OCI-LY3 (cell line): ENCODE measurements around the gene SYT7.

Experiments
- CTCF ChIP-seq: fragments of 200-600, 300-600 bp; sonication (generic); IDR thresholded peaks from 2 replicates; pipeline ENCODE4 v1.5.1; 2014; ENCODE audit warnings: antibody characterized with exemption, low read length, low read depth
- EZH2phosphoT487 ChIP-seq: fragments of 200-600 bp; shearing (Covaris generic); IDR thresholded peaks from 2 replicates; pipeline ENCODE4 v1.6.1; 2018; ENCODE audit warnings: antibody characterized with exemption, mixed run types, low read depth

DNA sequence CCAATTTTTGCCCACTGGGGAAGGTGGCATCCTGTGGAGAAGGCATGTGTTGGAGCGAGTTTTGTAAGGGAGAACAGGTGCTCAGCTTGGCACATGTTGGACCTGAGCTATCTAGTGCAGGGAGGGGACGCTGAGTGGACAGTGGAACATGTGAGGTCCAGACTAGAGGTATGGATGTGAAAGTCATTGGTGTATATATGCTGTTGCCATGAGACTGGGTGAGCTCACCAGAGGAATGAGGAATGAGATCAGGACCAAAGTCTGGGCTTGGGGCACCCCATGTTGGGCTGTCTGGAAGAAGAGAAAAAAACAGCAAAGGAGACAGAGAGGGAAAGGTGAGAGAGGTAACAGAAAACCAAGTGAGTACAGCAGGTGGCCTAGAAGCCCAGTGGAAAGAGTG, 12.3 kb upstream of the SYT7 start:
- TF ChIP-seq CTCF, result no peak
- no peak for TF ChIP-seq EZH2phosphoT487
